LNCAP (cell line): ENCODE measurements around the gene GAPDH.

Source experiments
- TF ChIP-seq, protein P1 (sequence below): fragments of 450-650 bp; IDR thresholded peaks from 2 replicates; pipeline ENCODE4 v1.5.1; 2017; ENCODE audit warnings: mild to moderate bottlenecking

GAPDH gene

DNA sequence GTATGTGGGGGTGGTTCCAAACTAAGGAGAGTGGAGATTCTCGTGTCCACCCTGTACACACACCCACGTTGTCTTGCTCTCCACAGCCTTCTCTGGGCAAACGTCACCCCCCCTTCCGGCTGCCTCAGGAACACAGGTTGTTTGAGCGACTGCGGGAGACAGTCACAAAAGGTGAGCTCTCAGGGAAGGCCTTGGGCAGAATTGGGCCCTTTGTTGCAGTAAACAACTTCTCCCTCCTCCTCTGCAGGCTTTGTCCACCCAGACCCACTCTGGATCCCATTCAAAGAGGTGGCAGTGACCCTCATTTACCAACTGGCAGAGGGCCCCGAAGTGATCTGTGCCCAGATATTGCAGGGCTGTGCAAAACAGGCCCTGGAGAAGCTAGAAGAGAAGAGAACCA is 8.1 kb upstream of the GAPDH start:
- TF ChIP-seq, protein P1, sequence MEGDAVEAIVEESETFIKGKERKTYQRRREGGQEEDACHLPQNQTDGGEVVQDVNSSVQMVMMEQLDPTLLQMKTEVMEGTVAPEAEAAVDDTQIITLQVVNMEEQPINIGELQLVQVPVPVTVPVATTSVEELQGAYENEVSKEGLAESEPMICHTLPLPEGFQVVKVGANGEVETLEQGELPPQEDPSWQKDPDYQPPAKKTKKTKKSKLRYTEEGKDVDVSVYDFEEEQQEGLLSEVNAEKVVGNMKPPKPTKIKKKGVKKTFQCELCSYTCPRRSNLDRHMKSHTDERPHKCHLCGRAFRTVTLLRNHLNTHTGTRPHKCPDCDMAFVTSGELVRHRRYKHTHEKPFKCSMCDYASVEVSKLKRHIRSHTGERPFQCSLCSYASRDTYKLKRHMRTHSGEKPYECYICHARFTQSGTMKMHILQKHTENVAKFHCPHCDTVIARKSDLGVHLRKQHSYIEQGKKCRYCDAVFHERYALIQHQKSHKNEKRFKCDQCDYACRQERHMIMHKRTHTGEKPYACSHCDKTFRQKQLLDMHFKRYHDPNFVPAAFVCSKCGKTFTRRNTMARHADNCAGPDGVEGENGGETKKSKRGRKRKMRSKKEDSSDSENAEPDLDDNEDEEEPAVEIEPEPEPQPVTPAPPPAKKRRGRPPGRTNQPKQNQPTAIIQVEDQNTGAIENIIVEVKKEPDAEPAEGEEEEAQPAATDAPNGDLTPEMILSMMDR, result no peak

DNA sequence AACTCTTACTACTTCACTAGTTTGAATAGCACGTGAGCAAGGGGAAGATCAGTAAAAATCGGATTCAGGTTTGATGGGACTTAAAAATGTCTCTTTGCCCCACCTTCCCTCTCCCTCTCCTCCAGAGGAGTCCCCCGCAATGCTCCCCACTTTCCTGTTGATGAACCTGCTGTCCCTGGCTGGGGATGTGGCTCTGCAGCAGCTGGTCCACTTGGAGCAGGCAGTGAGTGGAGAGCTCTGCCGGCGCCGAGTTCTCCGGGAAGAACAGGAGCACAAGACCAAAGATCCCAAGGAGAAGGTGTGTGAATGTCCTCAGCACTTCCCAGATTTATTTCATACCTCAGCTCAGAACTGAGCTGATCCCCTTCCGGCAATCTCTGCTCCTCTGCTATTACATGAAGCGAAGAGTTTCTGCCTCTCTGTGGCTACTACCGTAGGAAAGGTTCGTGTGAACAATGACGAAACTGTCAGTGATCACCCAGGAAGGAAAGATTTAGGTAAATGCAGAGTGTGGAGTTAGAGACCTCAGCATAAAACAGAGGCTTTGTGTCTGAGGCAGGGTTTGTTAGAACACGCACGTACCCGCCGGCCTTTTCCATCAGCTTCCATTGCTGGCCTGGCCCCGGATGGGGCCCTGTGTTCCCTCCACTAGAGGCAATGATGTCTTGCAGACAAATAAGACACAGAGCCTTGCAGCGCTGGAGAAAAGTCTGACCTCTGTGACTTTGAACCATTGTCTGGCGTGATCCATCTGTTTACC is 7.4 kb upstream of the GAPDH start:
- TF ChIP-seq, protein P1, result no peak

DNA sequence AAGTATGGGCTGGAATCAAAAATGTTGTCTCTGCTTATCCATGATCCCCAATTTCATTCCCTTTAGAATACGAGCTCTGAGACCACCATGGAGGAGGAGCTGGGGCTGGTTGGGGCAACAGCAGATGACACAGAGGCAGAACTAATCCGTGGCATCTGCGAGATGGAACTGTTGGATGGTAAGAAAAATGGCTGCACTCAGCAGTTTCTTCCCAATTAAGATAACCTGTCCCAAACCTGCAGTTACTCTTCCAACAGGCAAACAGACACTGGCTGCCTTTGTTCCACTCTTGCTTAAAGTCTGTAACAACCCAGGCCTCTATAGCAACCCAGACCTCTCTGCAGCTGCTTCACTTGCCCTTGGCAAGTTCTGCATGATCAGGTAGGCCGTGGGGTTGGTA is 6.6 kb upstream of the GAPDH start:
- TF ChIP-seq, protein P1, result no peak

DNA sequence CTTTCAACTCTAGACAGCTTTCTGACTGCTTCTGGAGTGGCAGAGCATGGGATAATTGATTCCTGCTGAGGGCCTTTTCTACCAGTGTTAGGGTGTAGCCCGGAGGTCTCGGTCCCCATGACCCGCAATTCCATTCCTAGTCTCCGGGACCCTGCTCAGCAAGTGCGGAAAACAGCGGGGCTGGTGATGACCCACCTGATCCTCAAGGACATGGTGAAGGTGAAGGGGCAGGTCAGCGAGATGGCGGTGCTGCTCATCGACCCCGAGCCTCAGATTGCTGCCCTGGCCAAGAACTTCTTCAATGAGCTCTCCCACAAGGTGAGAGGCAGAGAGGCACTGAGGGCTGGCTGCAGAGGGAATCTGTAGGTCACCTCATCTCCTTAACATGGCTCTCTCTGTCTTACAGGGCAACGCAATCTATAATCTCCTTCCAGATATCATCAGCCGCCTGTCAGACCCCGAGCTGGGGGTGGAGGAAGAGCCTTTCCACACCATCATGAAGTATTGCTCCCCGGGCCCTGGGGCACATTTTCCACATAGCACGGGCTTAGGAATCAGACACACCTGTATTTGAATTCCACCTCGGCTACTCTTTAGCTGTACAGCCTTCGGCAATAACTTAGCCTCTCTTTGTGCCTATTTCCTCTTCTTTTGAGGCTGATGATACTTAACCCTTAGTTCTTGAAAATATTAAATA is 5.6 kb upstream of the GAPDH start:
- TF ChIP-seq, protein P1, result no peak

DNA sequence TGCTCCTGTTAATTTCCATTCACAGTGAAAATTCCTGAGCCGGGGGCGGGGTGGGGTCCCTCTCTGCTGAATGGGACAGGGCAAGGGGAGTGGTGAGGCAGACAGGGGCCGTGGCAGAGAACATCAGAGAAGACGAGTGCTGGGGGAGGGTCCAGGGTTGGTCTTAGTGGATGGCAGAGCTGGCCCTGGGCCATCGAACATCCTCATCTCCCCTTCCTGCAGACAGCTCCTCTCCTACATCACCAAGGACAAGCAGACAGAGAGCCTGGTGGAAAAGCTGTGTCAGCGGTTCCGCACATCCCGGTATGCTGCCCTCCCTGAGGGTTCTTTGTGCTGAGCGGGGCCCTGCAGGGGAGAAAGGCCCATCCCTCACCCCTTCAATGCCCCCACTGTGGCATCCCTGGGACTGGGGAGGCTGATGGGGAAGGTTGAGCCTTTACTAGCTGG is 5.0 kb upstream of the GAPDH start:
- TF ChIP-seq, protein P1, result no peak

DNA sequence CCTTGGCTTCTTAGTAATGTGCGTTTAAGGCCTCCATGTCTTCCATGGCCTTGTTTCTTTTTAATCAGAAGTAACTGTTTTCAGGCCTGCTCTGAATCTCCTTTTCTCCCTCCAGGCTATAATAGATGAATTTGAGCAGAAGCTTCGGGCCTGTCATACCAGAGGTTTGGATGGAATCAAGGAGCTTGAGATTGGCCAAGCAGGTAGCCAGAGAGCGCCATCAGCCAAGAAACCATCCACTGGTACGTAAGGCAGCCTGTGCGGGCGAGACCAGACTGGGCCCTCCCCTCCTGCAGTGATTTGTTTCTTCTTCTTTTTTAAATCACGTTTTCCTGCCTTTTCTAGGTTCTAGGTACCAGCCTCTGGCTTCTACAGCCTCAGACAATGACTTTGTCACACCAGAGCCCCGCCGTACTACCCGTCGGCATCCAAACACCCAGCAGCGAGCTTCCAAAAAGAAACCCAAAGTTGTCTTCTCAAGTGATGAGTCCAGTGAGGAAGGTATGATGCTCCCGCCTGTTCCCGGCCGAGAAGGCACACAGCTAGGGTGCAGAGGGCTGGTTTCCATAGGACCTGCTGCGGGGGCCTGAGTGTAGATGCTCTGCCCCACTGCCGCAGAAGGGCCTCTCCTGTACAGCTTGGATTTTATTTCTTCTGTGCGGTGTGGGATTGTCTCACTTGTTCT is 3.6 kb upstream of the GAPDH start:
- TF ChIP-seq, protein P1, result no peak

DNA sequence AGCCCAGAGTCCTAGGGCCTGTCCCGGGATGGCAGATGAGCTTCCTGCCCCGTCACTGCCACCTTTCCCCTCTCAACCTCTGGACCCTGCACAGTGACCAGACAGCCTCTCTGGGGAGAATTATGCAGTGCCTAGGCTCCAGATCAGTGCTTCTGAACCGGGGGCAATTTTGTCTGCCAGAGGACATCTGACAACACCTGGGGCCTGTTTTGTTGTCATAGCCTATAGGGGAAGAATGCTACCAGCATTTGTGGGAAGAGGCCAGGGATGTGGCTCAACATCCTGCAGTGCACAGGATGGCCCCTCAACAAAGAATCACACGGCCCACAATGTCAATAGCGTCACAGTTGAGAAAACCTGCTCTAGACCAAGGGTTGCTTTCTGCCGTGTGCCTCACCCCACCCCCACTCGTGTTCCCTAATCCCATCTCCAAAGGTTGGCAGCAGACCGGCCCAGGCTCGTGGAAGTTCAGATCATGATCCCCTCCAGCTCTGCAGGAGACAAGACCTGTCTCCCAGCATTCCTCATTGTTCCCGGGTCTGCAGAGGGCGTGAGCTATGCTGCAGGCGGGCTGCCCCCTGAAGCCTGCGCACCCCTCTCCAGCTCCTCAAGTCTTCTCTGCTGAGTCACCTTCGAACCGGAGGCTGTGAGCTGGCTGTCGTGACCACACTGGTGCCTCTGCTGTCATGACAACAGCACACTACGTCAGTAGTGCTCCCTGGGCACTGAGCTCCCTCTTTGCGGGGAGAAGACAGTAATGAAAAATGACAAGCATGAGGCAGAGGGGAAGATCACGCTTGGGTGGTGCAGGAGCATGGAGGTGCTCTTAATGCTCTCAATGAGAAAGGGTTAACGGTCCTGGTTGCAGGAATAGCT is 2.0 kb upstream of the GAPDH start:
- TF ChIP-seq, protein P1, result no peak
